GM13977 (cell line): ENCODE data around the gene MYT1.

Experiments
- DNase-seq: peaks from one replicate; pipeline ENCODE4 v3.0.0; 2012; ENCODE audit warnings: low spot score
- in situ Hi-C: fragments of 300-500 bp; cut with MboI; formaldehyde crosslinking; loops from one replicate; pipeline ENCODE4 v1.12.0; 2022; ENCODE audit warnings: low sequenced_read_pairs, low pct_unique_long_range_greater_than_20kb, mixed read lengths, inconsistent platforms; ENCODE audit not compliant: unreplicated experiment
- TF ChIP-seq, protein P1 (sequence below): IDR thresholded peaks from 2 replicates; pipeline ENCODE4 v1.5.1; 2012; ENCODE audit warnings: mild to moderate bottlenecking, control low read depth; ENCODE audit not compliant: insufficient read depth; ENCODE audit errors: extremely low read depth, missing control alignments

MYT1 gene

DNA sequence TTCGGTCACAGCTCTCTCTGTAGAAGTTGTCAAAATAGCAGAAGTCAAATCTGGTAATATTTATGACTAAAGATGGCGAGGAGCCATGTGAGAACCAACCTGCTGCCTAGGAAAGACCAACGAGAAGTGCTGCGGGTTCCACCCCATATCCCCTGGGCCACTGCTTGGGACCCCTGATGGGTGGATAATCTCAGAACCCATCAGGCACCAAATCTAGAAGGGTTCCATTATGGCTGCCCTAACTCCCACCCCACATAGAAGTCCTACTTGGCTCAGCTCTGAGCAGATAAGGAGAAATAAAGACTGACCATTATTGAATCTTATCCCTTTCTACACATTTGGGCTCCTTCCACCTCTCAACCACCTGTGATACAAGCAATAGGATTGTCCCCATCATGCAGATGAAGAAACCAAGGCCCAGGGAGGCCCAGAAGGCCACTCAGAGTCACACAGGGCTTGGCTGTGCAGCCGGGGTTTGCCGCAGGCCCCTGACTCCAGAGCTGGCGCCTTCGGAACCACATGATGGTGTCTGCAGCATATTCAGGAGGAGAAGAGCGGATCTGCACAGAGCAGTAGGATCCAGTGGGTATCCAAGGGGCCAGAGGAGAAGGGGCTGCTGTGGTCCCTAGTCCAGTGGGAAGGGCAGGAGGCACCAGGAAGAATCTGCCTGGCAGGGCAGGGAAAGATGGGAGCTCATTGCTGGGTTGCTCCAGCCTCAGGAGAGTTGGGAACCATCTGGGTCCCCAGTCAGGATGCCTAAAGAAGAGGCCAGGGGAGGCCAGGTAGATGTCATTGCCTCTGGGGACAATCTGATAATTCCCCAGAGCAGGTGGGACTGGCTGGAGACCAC is 81.7 kb downstream of the MYT1 start:
- in situ Hi-C loops: no loop called here
- no peak for DNase-seq
- TF ChIP-seq, protein P1, sequence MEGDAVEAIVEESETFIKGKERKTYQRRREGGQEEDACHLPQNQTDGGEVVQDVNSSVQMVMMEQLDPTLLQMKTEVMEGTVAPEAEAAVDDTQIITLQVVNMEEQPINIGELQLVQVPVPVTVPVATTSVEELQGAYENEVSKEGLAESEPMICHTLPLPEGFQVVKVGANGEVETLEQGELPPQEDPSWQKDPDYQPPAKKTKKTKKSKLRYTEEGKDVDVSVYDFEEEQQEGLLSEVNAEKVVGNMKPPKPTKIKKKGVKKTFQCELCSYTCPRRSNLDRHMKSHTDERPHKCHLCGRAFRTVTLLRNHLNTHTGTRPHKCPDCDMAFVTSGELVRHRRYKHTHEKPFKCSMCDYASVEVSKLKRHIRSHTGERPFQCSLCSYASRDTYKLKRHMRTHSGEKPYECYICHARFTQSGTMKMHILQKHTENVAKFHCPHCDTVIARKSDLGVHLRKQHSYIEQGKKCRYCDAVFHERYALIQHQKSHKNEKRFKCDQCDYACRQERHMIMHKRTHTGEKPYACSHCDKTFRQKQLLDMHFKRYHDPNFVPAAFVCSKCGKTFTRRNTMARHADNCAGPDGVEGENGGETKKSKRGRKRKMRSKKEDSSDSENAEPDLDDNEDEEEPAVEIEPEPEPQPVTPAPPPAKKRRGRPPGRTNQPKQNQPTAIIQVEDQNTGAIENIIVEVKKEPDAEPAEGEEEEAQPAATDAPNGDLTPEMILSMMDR: no peak

DNA sequence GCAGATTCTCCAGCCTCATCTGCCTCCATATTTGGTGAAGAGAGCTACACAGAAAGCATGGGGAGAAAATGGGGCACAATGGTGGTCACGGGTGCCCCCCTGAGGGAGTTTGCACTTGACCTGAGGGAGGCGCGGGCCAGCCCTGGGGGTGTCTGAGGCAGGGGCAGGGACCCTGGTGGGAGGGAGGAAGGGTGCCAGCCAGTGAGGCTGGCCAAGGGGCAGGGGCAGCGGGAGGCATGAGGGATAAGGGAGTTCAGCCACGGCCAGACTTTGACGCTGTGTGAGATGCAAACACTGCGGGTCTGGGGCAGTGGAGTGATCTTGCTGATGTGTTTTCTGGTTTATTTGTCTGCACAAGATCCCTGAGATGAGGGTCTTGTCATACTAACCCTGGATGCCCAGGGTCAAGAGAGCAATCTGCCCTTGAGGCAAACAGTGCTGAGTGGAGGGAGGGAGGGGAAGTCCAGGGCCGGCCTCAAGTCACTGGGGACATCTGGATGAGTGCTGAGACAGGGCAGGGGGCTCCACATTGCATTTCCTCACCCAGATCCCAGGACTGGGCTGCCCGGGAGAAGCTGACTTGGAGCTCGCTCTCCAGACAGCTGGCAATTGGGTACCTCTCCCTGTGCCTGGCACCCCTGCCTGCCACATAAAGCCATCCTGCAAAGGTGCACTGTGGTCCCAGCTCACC is 82.5 kb downstream of the MYT1 start:
- TF ChIP-seq, protein P1: no peak
- in situ Hi-C loops: no loop called here
- no peak for DNase-seq

DNA sequence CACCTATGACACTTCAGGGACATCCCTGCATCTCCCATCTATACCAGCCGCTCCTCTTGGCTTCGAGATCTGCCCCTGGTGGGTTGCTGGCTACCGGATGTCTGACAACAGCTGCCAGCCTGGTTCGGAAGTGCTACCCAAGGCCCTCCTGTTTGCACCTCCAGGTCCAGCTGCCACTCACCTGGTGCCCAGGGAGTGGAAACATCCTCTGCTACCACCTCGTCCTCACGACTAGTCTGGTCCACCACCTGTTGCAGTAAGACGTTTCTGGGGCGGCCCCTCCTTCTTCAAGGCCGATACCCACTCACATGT is 83.0 kb downstream of the MYT1 start:
- TF ChIP-seq, protein P1: no peak
- DNase-seq: no peak
- in situ Hi-C loops: no loop called here

DNA sequence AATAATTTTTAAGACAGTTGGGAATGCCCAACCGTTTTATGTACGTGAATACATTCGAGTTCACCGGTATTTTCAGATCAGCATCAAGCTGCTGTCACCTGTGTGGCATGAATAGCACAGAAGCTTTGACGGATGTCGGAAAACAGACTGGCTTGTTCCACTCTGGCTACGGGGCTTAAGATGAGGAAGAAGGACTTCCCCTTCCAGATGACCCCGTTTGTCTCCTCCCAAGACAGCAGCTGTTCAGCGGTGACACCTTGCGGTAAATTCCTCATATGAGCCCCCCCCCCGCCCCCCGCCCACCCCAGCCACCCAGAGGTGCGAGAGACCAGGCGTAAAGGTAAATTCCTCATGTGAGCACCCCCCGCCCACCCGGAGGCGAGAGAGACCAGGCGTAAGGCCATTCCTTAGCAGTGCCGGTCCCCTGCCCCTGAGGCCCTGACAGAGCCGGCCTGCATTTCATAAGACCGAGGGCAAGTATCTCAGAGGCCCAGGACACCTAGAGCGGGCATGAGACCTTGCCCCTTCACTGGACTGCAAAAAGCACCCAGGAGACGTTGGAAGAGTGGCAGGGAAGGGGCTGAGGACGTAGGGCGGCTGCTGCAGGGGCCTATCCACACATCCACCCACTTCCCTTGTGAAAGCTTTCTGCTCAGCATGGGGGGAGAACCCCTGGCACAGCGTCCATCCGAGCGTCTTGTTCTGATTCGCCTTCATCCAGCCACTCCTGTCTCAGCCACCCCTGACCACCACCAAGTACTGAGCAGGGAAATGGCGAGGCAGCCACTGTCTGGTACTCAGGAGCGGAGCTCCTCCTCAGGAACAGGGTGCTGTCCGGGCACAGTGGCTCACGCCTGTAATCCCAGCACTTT is 84.0 kb downstream of the MYT1 start:
- in situ Hi-C loops: no loop called here
- TF ChIP-seq, protein P1: no peak
- DNase-seq: no peak

DNA sequence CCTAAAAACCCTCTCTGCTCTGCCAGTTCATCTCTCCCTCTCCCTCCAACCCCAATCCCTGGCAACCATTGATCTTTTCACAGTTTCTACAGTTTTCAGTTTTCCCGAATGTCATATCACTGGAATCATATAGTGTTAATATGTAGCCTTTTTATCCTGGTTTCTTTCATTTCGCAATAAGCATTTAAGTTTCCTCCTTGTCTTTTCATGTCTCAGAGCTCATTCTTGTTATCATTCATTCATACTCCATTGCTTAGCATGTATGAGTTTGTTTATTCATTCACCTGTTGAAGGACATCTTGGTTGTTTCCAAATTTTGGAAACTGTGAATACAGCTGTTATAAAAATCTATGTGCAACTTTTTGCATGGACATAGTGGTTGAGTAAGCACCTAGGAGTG is 85.8 kb downstream of the MYT1 start:
- DNase-seq: no peak
- in situ Hi-C loops: no loop called here
- TF ChIP-seq, protein P1: no peak

DNA sequence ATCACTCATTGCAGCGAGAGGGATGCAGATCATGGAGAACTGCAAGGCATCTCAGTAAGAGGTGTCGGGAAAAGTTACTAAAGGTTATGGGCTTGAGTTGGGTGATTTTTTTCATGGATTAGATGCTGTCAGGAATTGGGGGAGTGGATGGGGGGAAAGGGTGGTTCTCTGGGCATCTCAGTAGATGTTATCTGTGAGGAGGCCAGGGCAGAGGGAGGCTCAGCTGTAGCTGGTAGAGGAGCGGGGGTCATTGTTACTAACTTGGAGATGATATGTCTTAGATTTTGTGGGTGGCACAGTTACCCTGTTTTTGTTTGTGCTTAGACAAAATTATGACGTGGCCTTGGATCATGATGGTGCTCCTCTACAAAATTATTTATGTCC is 88.7 kb downstream of the MYT1 start:
- in situ Hi-C loops: no loop called here
- no peak for DNase-seq
- TF ChIP-seq, protein P1: no peak
